HEK293 (cell line): Measurements from ENCODE around the gene GAS5.

Experiments used
- KLF1 ChIP-seq: fragments of 450-650 bp; formaldehyde crosslinking; IDR thresholded peaks from 2 replicates; pipeline ENCODE4 v1.5.1; 2016; ENCODE audit warnings: missing biosample characterization, missing genetic modification characterization
- KLF9 ChIP-seq: fragments of 450-650 bp; formaldehyde crosslinking; IDR thresholded peaks from 2 replicates; pipeline ENCODE4 v1.5.1; 2016; ENCODE audit warnings: missing biosample characterization, missing genetic modification characterization, low read depth
- MYNN ChIP-seq: fragments of 450-650 bp; formaldehyde crosslinking; IDR thresholded peaks from 2 replicates; pipeline ENCODE4 v1.5.1; 2016; ENCODE audit warnings: missing biosample characterization, missing genetic modification characterization, borderline replicate concordance
- SALL2 ChIP-seq: fragments of 450-650 bp; formaldehyde crosslinking; IDR thresholded peaks from 2 replicates; pipeline ENCODE4 v1.5.0; 2017; ENCODE audit warnings: missing biosample characterization, mild to moderate bottlenecking, missing genetic modification characterization, borderline replicate concordance
- SP2 ChIP-seq: fragments of 450-650 bp; formaldehyde crosslinking; IDR thresholded peaks from 2 replicates; pipeline ENCODE4 v1.5.1; 2016; ENCODE audit warnings: missing biosample characterization, missing genetic modification characterization
- SP7 ChIP-seq: fragments of 450-650 bp; formaldehyde crosslinking; IDR thresholded peaks from 2 replicates; pipeline ENCODE4 v1.5.1; 2016; ENCODE audit warnings: missing biosample characterization, missing genetic modification characterization
- WT1 ChIP-seq: fragments of 450-650 bp; formaldehyde crosslinking; IDR thresholded peaks from 2 replicates; pipeline ENCODE4 v1.5.1; 2016; ENCODE audit warnings: missing biosample characterization, missing genetic modification characterization
- ZFP3 ChIP-seq: fragments of 450-650 bp; formaldehyde crosslinking; IDR thresholded peaks from 2 replicates; pipeline ENCODE4 v1.5.1; 2016; ENCODE audit warnings: low read depth, missing biosample characterization, missing genetic modification characterization
- ZNF121 ChIP-seq: fragments of 450-650 bp; formaldehyde crosslinking; IDR thresholded peaks from 2 replicates; pipeline ENCODE4 v1.5.1; 2016; ENCODE audit warnings: missing biosample characterization, missing genetic modification characterization
- ZNF155 ChIP-seq: fragments of 450-650 bp; formaldehyde crosslinking; IDR thresholded peaks from 2 replicates; pipeline ENCODE4 v1.5.1; 2016; ENCODE audit warnings: missing biosample characterization, missing genetic modification characterization
- ZNF184 ChIP-seq: fragments of 450-650 bp; IDR thresholded peaks from 2 replicates; pipeline ENCODE4 v1.5.1; 2018; ENCODE audit warnings: missing biosample characterization, mild to moderate bottlenecking, missing genetic modification characterization
- ZNF239 ChIP-seq: fragments of 450-650 bp; formaldehyde crosslinking; IDR thresholded peaks from 2 replicates; pipeline ENCODE4 v1.5.1; 2016; ENCODE audit warnings: missing biosample characterization, missing genetic modification characterization
- ZNF266 ChIP-seq: fragments of 450-650 bp; formaldehyde crosslinking; IDR thresholded peaks from 2 replicates; pipeline ENCODE4 v1.5.1; 2016; ENCODE audit warnings: missing biosample characterization, missing genetic modification characterization, low read depth
- ZNF274 ChIP-seq, 2 experiments: fragments of 200-500 bp in 1 of 2; fragments of 450-650 bp in 1 of 2; sonication (Bioruptor generic) in 1 of 2; formaldehyde crosslinking in 1 of 2; IDR thresholded peaks; 2 replicates each; pipeline versions ENCODE4 v1.5.1 to v1.6.1; 2014 to 2016; ENCODE audit warnings: borderline replicate concordance in 1 of 2, inconsistent platforms in 1 of 2, low read length in 1 of 2, missing biosample characterization in 1 of 2, missing genetic modification characterization in 1 of 2
- ZNF529 ChIP-seq: fragments of 450-650 bp; formaldehyde crosslinking; IDR thresholded peaks from 2 replicates; pipeline ENCODE4 v1.5.1; 2017; ENCODE audit warnings: missing genetic modification characterization, missing biosample characterization; ENCODE audit not compliant: insufficient replicate concordance
- ZNF558 ChIP-seq: fragments of 450-650 bp; formaldehyde crosslinking; IDR thresholded peaks from 2 replicates; pipeline ENCODE4 v1.5.1; 2016; ENCODE audit warnings: missing biosample characterization, missing genetic modification characterization
- ZNF600 ChIP-seq: fragments of 450-650 bp; formaldehyde crosslinking; IDR thresholded peaks from 2 replicates; pipeline ENCODE4 v1.5.1; 2016; ENCODE audit warnings: missing biosample characterization, missing genetic modification characterization
- ZNF610 ChIP-seq: fragments of 450-650 bp; formaldehyde crosslinking; IDR thresholded peaks from 2 replicates; pipeline ENCODE4 v1.5.1; 2016; ENCODE audit warnings: missing biosample characterization, missing genetic modification characterization, borderline replicate concordance
- ZNF629 ChIP-seq: fragments of 450-650 bp; formaldehyde crosslinking; IDR thresholded peaks from 2 replicates; pipeline ENCODE4 v1.5.1; 2017; ENCODE audit warnings: missing biosample characterization, missing genetic modification characterization
- ZNF660 ChIP-seq: fragments of 450-650 bp; IDR thresholded peaks from 2 replicates; pipeline ENCODE4 v1.5.1; 2018; ENCODE audit warnings: missing biosample characterization, mild to moderate bottlenecking, missing genetic modification characterization
- ZNF777 ChIP-seq: fragments of 450-650 bp; formaldehyde crosslinking; IDR thresholded peaks from 2 replicates; pipeline ENCODE4 v1.5.1; 2017; ENCODE audit warnings: missing biosample characterization, missing genetic modification characterization, borderline replicate concordance
- ZNF837 ChIP-seq: fragments of 450-650 bp; formaldehyde crosslinking; IDR thresholded peaks from 2 replicates; pipeline ENCODE4 v1.5.1; 2016; ENCODE audit warnings: missing biosample characterization, missing genetic modification characterization
- TF ChIP-seq, protein P1 (sequence below): IDR thresholded peaks from 2 replicates; pipeline ENCODE4 v1.6.1; 2011; ENCODE audit warnings: mild to moderate bottlenecking, low read depth, low read length, borderline replicate concordance
- TF ChIP-seq, protein P2 (sequence below): sonication (generic); formaldehyde crosslinking; IDR thresholded peaks from 2 replicates; pipeline ENCODE4 v1.8.1; 2022; ENCODE audit warnings: mild to moderate bottlenecking, moderate library complexity, missing genetic modification reagents
- TF ChIP-seq, protein P3 (sequence below): fragments of 450-650 bp; formaldehyde crosslinking; IDR thresholded peaks from 2 replicates; pipeline ENCODE4 v1.5.1; 2016; ENCODE audit warnings: missing biosample characterization, missing genetic modification characterization

GAS5 gene

DNA sequence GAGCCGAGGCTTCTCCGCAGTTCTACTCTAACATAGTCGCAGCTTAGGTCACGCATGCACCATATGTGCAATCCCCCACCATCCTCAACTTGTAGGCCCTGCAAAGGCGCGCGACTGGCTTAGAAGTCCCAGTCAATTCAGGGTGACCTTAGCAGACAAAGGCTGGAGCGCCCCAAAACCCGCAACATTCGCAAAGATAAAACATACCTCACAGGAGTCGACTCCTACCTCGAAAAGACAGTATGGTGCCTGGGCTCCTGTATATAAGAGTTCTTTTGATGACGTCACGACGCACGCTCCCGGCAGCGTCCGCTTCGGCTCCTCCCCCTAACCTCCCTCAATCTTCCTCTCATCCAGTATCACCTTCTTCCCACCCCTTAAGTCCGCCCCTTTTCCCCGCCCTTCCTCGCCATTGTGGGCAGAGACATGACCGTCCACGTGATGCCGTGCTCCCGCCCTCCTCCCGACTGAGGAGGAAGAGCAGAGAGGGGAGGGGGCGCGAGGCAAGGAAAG is at the start of gene GAS5 (continued):
- peak; percentile 47; the same call in 1 of the 2 replicates for TF ChIP-seq ZNF558 (tag by site-specific recombination)
- no peak for TF ChIP-seq ZNF266 (tag by site-specific recombination)
- TF ChIP-seq, protein P1, sequence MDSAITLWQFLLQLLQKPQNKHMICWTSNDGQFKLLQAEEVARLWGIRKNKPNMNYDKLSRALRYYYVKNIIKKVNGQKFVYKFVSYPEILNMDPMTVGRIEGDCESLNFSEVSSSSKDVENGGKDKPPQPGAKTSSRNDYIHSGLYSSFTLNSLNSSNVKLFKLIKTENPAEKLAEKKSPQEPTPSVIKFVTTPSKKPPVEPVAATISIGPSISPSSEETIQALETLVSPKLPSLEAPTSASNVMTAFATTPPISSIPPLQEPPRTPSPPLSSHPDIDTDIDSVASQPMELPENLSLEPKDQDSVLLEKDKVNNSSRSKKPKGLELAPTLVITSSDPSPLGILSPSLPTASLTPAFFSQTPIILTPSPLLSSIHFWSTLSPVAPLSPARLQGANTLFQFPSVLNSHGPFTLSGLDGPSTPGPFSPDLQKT, result no peak
- no peak for TF ChIP-seq ZNF529
- no peak for TF ChIP-seq ZFP3 (tag by site-specific recombination)
- TF ChIP-seq WT1, result no peak
- TF ChIP-seq ZNF155 (tag by site-specific recombination), result no peak
- TF ChIP-seq ZNF600 (tag by site-specific recombination), result peak; percentile 8; the same call in 1 of the 2 replicates
- TF ChIP-seq SALL2 (tag by site-specific recombination), result no peak
- peak; percentile 95 for TF ChIP-seq SP2 (tag by site-specific recombination)
- TF ChIP-seq ZNF239 (tag by site-specific recombination), result 0 out of 2 replicates have a peak, but pooled peaks have one; percentile 30
- TF ChIP-seq MYNN (tag by site-specific recombination), result no peak
- TF ChIP-seq SP7 (tag by site-specific recombination), result peak; percentile 38
- TF ChIP-seq KLF1, result no peak
- TF ChIP-seq ZNF610 (tag by site-specific recombination), result peak; percentile 70
- TF ChIP-seq, protein P2, sequence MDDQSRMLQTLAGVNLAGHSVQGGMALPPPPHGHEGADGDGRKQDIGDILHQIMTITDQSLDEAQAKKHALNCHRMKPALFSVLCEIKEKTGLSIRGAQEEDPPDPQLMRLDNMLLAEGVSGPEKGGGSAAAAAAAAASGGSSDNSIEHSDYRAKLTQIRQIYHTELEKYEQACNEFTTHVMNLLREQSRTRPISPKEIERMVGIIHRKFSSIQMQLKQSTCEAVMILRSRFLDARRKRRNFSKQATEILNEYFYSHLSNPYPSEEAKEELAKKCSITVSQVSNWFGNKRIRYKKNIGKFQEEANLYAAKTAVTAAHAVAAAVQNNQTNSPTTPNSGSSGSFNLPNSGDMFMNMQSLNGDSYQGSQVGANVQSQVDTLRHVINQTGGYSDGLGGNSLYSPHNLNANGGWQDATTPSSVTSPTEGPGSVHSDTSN (CRISPR knock-in tag), result 0 out of 2 replicates have a peak, but pooled peaks have one; percentile 31
- no peak for TF ChIP-seq ZNF274 (IDR thresholded peaks at IDR 0.05; ENCODE audit: low read length)
- no peak for TF ChIP-seq ZNF274 (tag by site-specific recombination; IDR thresholded peaks at IDR 0.05; ENCODE audit: borderline replicate concordance)
- no peak for TF ChIP-seq ZNF837 (tag by site-specific recombination)
- no peak for TF ChIP-seq ZNF777 (tag by site-specific recombination)
- peak; percentile 98 for TF ChIP-seq ZNF629 (tag by site-specific recombination)
- no peak; the same call in 1 of the 2 replicates for TF ChIP-seq ZNF184
- peak; percentile 95 for TF ChIP-seq ZNF660 (tag by site-specific recombination)
- TF ChIP-seq, protein P3, sequence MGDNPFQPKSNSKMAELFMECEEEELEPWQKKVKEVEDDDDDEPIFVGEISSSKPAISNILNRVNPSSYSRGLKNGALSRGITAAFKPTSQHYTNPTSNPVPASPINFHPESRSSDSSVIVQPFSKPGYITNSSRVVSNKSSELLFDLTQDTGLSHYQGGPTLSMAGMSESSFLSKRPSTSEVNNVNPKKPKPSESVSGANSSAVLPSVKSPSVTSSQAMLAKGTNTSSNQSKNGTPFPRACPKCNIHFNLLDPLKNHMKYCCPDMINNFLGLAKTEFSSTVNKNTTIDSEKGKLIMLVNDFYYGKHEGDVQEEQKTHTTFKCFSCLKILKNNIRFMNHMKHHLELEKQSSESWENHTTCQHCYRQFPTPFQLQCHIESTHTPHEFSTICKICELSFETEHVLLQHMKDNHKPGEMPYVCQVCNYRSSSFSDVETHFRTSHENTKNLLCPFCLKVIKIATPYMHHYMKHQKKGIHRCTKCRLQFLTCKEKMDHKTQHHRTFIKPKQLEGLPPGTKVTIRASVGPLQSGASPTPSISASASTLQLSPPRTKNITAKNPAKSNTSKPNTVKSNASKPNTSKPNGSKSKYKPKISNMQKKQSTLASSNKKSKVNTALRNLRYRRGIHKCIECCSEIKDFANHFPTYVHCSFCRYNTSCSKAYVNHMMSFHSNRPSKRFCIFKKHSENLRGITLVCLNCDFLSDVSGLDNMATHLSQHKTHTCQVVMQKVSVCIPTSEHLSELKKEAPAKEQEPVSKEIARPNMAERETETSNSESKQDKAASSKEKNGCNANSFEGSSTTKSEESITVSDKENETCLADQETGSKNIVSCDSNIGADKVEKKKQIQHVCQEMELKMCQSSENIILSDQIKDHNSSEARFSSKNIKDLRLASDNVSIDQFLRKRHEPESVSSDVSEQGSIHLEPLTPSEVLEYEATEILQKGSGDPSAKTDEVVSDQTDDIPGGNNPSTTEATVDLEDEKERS (tag by site-specific recombination), result no peak
- TF ChIP-seq ZNF121, result no peak; the same call in 1 of the 2 replicates
- TF ChIP-seq KLF9 (tag by site-specific recombination), result no peak
- TF ChIP-seq, all 188 proteins: peak for 54
